Right lobe of liver (tissue), 4 donors: ENCODE results near the gene ST8SIA6.

Source experiments
- CTCF ChIP-seq, 4 donors: fragments of 200-600 bp in 3 of 4; fragments of 450-650 bp in 1 of 4; IDR thresholded peaks; one replicate each; pipeline versions ENCODE4 v1.5.1 to v1.8.0; 2016 to 2022; ENCODE audit warnings: antibody characterized with exemption in 4 of 4, mild to moderate bottlenecking in 2 of 4
- POLR2A ChIP-seq: fragments of 450-650 bp; IDR thresholded peaks from one replicate; pipeline ENCODE4 v1.6.1; 2017; ENCODE audit warnings: antibody characterized with exemption, mild to moderate bottlenecking
- donor health status: DM: no; HTN: no; CAD: no.
- donor health status: DM: no; HTN: no; CAD: no.
- donor health status: DM: no; HTN: yes; CAD: no.

DNA sequence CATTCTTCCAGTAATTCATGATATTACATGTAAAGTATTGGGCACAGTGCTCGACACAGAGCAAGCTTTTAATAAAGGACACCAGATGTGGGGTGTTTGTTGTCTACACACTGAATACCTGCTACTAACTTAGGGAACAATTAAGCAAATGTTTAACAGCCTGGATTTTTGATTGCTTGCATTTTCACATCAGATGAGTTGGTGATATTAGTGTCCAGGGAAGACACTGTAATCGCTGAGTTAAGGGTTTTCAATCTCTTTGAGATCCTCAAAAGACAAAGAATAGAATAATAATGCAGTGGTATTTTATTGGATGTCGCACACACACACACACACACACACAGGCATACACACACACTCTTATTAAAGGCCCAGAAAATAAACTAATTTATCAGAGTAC is 147.3 kb downstream of the ST8SIA6 start:
- no peak for TF ChIP-seq CTCF (IDR thresholded peaks at IDR 0.05)
- TF ChIP-seq POLR2A: no peak
